Activated naive CD4-positive, alpha-beta T cell treated with anti-CD3 and anti-CD28 coated beads for 36 hours (primary cell): ENCODE data around the gene FLOT2. TPM values are rescaled to one million over a fixed set of nuclear protein-coding genes. Genes with fewer than 3 reads are reported as not detected.
"Not testable (repeated sequence)": the region's sequence is repeated elsewhere in the genome, so short reads cannot be mapped to it uniquely, and the experiment has no call there.

Experiments used
- CTCF ChIA-PET: fragments of 350-600 bp; sonication (Branson Sonifier 250); formaldehyde crosslinking; loops from one replicate; lab custom pipeline; 2021; ENCODE audit warnings: antibody characterized with exemption; lab: Charles Lee
- DNase-seq: peaks from one replicate; pipeline ENCODE4 v3.0.0-alpha.2; 2020
- H3K27ac Mint-ChIP-seq: one replicate; pipeline ENCODE4 v1.8.0; 2021; ENCODE audit warnings: mild to moderate bottlenecking, mixed read lengths
- H3K27me3 Mint-ChIP-seq: one replicate; pipeline ENCODE4 v1.8.0; 2021; ENCODE audit warnings: low read depth, mixed read lengths
- H3K36me3 Mint-ChIP-seq: one replicate; pipeline ENCODE4 v1.8.0; 2021; ENCODE audit warnings: low read depth, mixed read lengths
- H3K4me1 Mint-ChIP-seq: one replicate; pipeline ENCODE4 v1.8.0; 2021; ENCODE audit warnings: low read depth, mixed read lengths
- H3K4me3 Mint-ChIP-seq: one replicate; pipeline ENCODE4 v1.8.0; 2021; ENCODE audit warnings: mild to moderate bottlenecking, moderate library complexity, mixed read lengths
- H3K9me3 Mint-ChIP-seq: one replicate; pipeline ENCODE4 v1.8.0; 2021; ENCODE audit warnings: mixed read lengths
- intact Hi-C: fragments of 100-400 bp; cut with micrococcal nuclease; formaldehyde crosslinking; loops from one replicate; pipeline ENCODE4 v1.15.1; 2023
- total RNA-seq, 2 experiments: library from RNA; stranded (reverse); gene quantifications; one replicate each; pipeline ENCODE4 v1.2.3, GENCODE V29; 2021

FLOT2 gene
- total RNA-seq, 2 experiments from 2014 or later: 66.0 to 71.5 TPM

- CTCF ChIA-PET: interaction anchor here (0.6 to 5.1 kb wide), 12 partner anchors 9 to 166 kb away, joined by 3 to 30 read pairs (median 4); partner anchors contain the start of genes DHRS13, FAM222B, NEK8 and TLCD1
- Mint-ChIP-seq H3K4me1 (peaks cover 72% of the 10 kb centered on the region), H3K36me3 (peaks cover 17% of the 10 kb centered on the region), H3K27ac (peak overlapping the region; percentile 100), H3K4me3 (peak overlapping the region; percentile 75)
- not testable (repeated sequence) for H3K27me3 Mint-ChIP-seq, H3K9me3 Mint-ChIP-seq
- intact Hi-C loops: loop anchor here (10.0 kb wide), 1 partner anchor 241 kb away; no protein-coding TSS in a partner anchor
- peak; percentile 61 for DNase-seq
These were observed 4.0 kb downstream of the FLOT2 start for GRCh38 chr17:28893248-28894183.

DNA sequence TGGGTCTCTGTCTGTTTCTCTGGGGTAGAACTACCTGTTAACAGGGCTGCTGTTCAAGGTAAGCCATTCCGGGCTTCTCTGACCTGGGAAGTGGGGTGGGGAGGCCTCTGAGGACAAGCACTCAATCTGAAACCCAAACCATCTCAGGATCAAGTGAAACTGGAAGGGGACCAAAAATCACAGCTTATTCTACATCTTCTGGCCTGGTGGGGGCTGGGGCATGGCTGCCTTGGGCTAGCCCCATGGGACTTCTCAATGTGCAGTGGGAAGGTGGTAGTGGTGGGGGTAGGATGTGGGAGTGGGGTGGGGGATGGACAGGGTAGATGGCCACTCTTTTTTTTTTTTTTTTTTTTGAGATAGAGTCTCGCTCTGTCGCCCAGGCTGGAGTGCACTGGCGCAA, 5.5 kb downstream of the FLOT2 start:
- H3K9me3 Mint-ChIP-seq: no peaks in the 10 kb centered on the region
- H3K27ac Mint-ChIP-seq: peak overlapping the region; percentile 77
- no peak for DNase-seq
- peaks cover 62% of the 10 kb centered on the region for H3K4me1 Mint-ChIP-seq
- no peaks in the 10 kb centered on the region for H3K27me3 Mint-ChIP-seq
- no peak overlapping the region for H3K4me3 Mint-ChIP-seq
- H3K36me3 Mint-ChIP-seq: peaks cover 11% of the 10 kb centered on the region
- CTCF ChIA-PET: interaction anchor here (0.6 to 5.1 kb wide), 5 partner anchors 10 to 349 kb away, joined by 3 to 30 read pairs (median 17); partner anchors contain the start of genes DHRS13, NEK8 and TLCD1
- intact Hi-C loops: loop anchor here (10.0 kb wide), 1 partner anchor 243 kb away; no protein-coding TSS in a partner anchor

DNA sequence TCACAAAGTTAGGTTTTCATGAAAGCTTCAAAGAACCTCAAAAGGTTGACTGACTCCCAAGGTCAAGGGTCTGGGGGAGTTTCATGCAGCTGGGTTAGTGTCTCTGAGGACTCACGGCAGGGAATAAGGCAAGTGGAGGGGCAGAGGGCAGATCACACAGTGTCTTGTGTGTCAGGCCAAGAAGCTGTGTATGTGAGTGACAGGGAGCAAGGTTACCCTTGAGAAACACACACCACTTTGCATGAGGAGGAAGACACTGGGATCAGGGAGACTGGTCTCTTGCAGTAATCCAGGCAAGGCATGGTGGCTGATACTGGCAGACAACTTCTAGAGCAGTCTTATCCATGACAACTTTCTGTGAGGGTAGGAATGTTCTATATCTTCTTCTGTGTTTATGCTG, 6.3 kb downstream of the FLOT2 start:
- peak overlapping the region; percentile 77 for H3K27ac Mint-ChIP-seq
- intact Hi-C loops: loop anchor here (10.0 kb wide), 1 partner anchor 244 kb away; no protein-coding TSS in a partner anchor
- no peak for DNase-seq
- peaks cover 11% of the 10 kb centered on the region for H3K36me3 Mint-ChIP-seq
- no peaks in the 10 kb centered on the region for H3K27me3 Mint-ChIP-seq
- H3K4me3 Mint-ChIP-seq: no peak overlapping the region
- CTCF ChIA-PET: interaction anchor here (1.9 to 4.3 kb wide), 3 partner anchors 11 to 127 kb away, joined by 8 to 19 read pairs (median 9); no protein-coding TSS in a partner anchor
- peaks cover 60% of the 10 kb centered on the region for H3K4me1 Mint-ChIP-seq
- no peaks in the 10 kb centered on the region for H3K9me3 Mint-ChIP-seq

DNA sequence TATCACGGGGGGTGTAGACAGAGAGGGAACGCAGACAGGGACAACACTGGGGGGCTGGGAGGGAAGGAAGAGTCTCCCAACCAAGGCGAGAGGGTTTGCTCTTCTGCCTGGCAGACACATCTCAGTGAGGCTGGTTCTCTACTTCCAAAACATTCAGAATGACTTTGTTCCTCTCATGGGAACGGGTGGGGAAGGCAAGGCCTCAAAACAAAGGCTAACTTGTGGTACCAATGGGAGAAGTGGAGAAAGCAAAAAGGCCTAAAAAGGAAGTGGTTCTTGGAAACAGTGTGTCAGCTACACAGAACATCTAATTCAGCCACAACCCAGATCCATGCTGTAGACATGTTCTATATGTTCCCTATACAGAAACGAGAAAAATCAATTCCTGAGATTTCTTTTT, 7.5 kb downstream of the FLOT2 start:
- Mint-ChIP-seq H3K9me3 (no peaks in the 10 kb centered on the region), H3K27ac (peak overlapping the region; percentile 53), H3K4me1 (peaks cover 49% of the 10 kb centered on the region), H3K27me3 (no peaks in the 10 kb centered on the region), H3K4me3 (no peak overlapping the region), H3K36me3 (peaks cover 13% of the 10 kb centered on the region)
- no peak for DNase-seq
- CTCF ChIA-PET: interaction anchor here (1.9 to 2.2 kb wide), 2 partner anchors 11 to 12 kb away, joined by 8 to 9 read pairs; no protein-coding TSS in a partner anchor
- intact Hi-C loops: loop anchor here (10.0 kb wide), 1 partner anchor 245 kb away; no protein-coding TSS in a partner anchor

DNA sequence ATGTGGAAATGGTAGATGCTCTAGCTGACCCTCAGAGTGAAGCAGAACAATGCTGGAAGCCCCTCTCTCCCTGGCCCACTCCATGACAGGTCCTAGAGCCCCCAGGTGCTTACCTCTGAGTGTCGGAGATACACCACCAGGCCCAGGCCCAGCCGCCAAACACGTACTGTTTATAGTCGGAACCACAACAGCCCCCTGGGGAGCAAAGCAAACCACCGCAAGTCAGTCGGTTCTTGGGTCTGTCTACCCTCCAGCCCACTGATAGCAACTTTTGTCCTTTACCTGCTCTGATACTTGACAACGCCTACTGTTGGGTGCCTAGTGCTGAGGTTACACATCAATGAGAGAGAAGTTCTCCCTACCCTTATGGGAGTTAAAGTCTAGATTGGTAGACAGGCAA, 8.7 kb downstream of the FLOT2 start:
- intact Hi-C loops: no loop called here
- DNase-seq: no peak
- Mint-ChIP-seq H3K4me3 (no peak overlapping the region), H3K4me1 (peaks cover 42% of the 10 kb centered on the region), H3K9me3 (no peaks in the 10 kb centered on the region), H3K36me3 (peaks cover 15% of the 10 kb centered on the region), H3K27ac (no peak overlapping the region), H3K27me3 (no peaks in the 10 kb centered on the region)
- CTCF ChIA-PET: no interaction called here

DNA sequence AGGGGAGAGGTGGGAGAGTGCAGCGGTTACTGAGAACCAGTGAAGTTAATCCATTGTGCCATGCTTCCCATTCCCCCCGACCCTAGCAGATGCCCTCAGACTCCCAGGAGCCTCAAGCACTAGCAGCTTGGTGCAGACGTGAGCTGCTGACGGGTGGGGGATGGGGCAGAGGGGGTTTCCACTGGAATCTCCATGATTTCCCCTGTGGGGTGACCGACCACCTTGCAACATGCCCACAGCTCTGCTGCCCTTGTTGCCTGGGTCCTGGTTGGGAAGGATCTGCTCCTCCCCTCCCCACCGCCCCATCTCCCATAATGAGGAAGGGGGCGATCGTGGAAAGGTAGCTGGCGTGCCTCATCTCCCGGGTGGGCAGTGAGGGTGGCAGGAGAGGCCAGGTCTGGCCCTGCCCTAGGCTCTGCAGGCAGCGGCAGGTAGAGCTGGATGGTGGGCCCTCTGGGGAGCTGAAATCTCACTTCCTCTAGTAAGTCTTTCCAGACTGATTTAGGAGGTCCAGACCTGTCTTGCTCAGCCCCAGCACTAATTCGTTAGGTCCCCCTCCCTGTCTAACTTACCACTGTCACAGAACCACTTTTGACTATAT, 9.6 kb downstream of the FLOT2 start:
- CTCF ChIA-PET: interaction anchor here (0.6 to 0.8 kb wide), 3 partner anchors 26 to 125 kb away, joined by 3 to 4 read pairs (median 3); no protein-coding TSS in a partner anchor
- Mint-ChIP-seq H3K4me1 (peaks cover 34% of the 10 kb centered on the region), H3K36me3 (peaks cover 11% of the 10 kb centered on the region), H3K27ac (no peak overlapping the region), H3K4me3 (no peak overlapping the region), H3K9me3 (no peaks in the 10 kb centered on the region), H3K27me3 (no peaks in the 10 kb centered on the region)
- DNase-seq: no peak
- intact Hi-C loops: no loop called here

DNA sequence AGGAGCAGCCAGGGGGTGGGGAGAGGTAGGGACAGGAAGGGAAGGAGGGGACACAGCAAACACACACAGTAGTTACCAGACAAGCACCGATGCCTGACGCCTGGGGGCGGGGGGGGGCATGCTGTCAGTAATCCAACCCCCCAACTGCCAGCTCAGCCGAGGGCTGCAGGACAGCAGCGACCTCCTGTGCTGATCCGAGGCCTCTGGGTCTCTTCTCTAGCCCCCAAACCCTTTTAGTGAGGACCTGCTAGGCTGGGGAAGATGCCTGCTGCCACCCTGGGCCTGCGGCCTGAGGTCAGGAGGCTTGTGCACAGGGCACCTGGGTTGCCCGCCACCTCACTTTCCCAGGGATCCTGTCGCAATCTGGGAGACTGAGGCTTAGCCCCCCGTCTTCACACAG, 11.6 kb downstream of the FLOT2 start:
- intact Hi-C loops: no loop called here
- H3K36me3 Mint-ChIP-seq: peaks cover 11% of the 10 kb centered on the region
- no peak overlapping the region for H3K27ac Mint-ChIP-seq
- CTCF ChIA-PET: interaction anchor here (1.0 kb wide), 1 partner anchor 122 kb away, joined by 3 read pairs; no protein-coding TSS in a partner anchor
- no peak for DNase-seq
- peaks cover 16% of the 10 kb centered on the region for H3K4me1 Mint-ChIP-seq
- H3K9me3 Mint-ChIP-seq: no peaks in the 10 kb centered on the region
- H3K4me3 Mint-ChIP-seq: no peak overlapping the region
- no peaks in the 10 kb centered on the region for H3K27me3 Mint-ChIP-seq

- Mint-ChIP-seq H3K4me1 (peaks cover 12% of the 10 kb centered on the region), H3K4me3 (no peak overlapping the region), H3K27ac (no peak overlapping the region), H3K27me3 (no peaks in the 10 kb centered on the region), H3K9me3 (no peaks in the 10 kb centered on the region), H3K36me3 (peaks cover 12% of the 10 kb centered on the region)
- CTCF ChIA-PET: no interaction called here
- no peak for DNase-seq
- intact Hi-C loops: no loop called here
These were observed 12.2 kb downstream of the FLOT2 start for GRCh38 chr17:28885363-28885762.

- Mint-ChIP-seq H3K27ac (no peak overlapping the region), H3K9me3 (no peaks in the 10 kb centered on the region), H3K36me3 (peaks cover 17% of the 10 kb centered on the region), H3K27me3 (no peaks in the 10 kb centered on the region), H3K4me3 (no peak overlapping the region), H3K4me1 (peaks cover 4% of the 10 kb centered on the region)
- intact Hi-C loops: no loop called here
- no peak for DNase-seq
- CTCF ChIA-PET: no interaction called here
These were observed 13.4 kb downstream of the FLOT2 start for GRCh38 chr17:28883967-28884702.

- no peaks in the 10 kb centered on the region for H3K27me3 Mint-ChIP-seq
These were observed 15.2 kb downstream of the FLOT2 start for GRCh38 chr17:28882154-28882895.

DNA sequence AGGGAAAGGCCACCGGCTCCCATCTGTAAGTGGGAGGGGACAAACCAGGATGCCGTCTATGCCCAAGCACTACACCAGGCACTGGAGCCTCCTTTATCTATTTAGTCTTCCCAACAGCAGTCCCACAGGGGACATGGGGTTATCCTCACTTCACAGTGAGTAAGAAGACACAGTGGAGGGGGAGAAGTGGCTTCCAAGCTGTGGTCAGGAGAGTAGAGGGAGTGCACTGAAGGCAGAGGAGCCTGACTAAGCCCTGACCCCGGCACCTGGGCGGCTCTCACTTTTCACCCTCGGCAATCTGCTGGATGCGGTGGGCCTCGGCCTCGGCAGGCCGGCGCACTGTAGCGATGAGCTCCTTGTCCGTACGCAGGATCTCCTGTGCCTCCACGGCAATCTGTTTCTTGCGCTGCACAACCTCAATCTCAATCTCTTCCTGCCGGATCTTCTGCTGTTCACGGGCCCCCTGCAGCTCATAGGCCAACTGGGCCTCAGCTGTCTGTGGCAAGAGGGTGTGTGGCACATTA, 15.9 kb downstream of the FLOT2 start:
- H3K4me3 Mint-ChIP-seq: no peak overlapping the region
- peaks cover 19% of the 10 kb centered on the region for H3K4me1 Mint-ChIP-seq
- H3K9me3 Mint-ChIP-seq: no peaks in the 10 kb centered on the region
- H3K36me3 Mint-ChIP-seq: peaks cover 24% of the 10 kb centered on the region
- DNase-seq: no peak
- intact Hi-C loops: no loop called here
- H3K27me3 Mint-ChIP-seq: no peaks in the 10 kb centered on the region
- no peak overlapping the region for H3K27ac Mint-ChIP-seq
- CTCF ChIA-PET: interaction anchor here (0.7 to 1.7 kb wide), 4 partner anchors 21 to 118 kb away, joined by 3 to 7 read pairs (median 4); no protein-coding TSS in a partner anchor

More at GRCh38 chr17:28882154-28882895, 15.2 kb downstream of the FLOT2 start:
- Mint-ChIP-seq H3K4me1 (peaks cover 13% of the 10 kb centered on the region), H3K27ac (no peak overlapping the region), H3K4me3 (no peak overlapping the region), H3K9me3 (no peaks in the 10 kb centered on the region), H3K36me3 (peaks cover 26% of the 10 kb centered on the region)
- DNase-seq: no peak
- CTCF ChIA-PET: interaction anchor here (0.6 to 1.7 kb wide), 7 partner anchors 15 to 156 kb away, joined by 3 to 7 read pairs (median 3); partner anchors contain the start of genes FLOT2 and TLCD1
- intact Hi-C loops: no loop called here
